ENCODE results near the gene CLN3.

CLN3 gene

GRCh38 chr16:28491970-28492474 lies at the start of gene CLN3:
Gene CLN3, minus strand, starts transcription at chr16:28492074. Its CDS starts 315 bp downstream, at chr16:28491759.
- peak within 1 kb of the TSS; percentile 99 for H3K4me3 ChIP-seq (ENCODE audit: low read length)
- TF ChIP-seq CTCF (IDR thresholded peaks at IDR 0.05; ENCODE audit: insufficient read depth, low read depth, low read length, missing control alignments), result no peak
- peak; percentile 92 for DNase-seq (ENCODE audit: low read depth)

GRCh38 chr16:28540346-28540745 lies 48.5 kb upstream of the CLN3 start:
- TF ChIP-seq CTCF (IDR thresholded peaks at IDR 0.05; ENCODE audit: insufficient read depth, low read depth, low read length, missing control alignments), result no peak
- no peak for DNase-seq (ENCODE audit: low read depth)
- H3K4me3 ChIP-seq (ENCODE audit: low read length), result no peak overlapping the region

- H3K4me3 ChIP-seq (ENCODE audit: low read length), result peak within 1 kb of the TSS; percentile 94
- TF ChIP-seq CTCF (IDR thresholded peaks at IDR 0.05; ENCODE audit: insufficient read depth, low read depth, low read length, missing control alignments), result no peak
- peak; percentile 91 for DNase-seq (ENCODE audit: low read depth)
Measured at GRCh38 chr16:28538733-28539596, 47.1 kb upstream of the CLN3 start, which contains the start of gene NUPR1. Gene NUPR1, minus strand, starts transcription at chr16:28538974. Its CDS starts 67 bp downstream, at chr16:28538907.

GRCh38 chr16:28537964-28538732 lies 46.3 kb upstream of the CLN3 start:
- peak overlapping the region; percentile 94 for H3K4me3 ChIP-seq (ENCODE audit: low read length)
- TF ChIP-seq CTCF (IDR thresholded peaks at IDR 0.05; ENCODE audit: insufficient read depth, low read depth, low read length, missing control alignments), result no peak
- no peak for DNase-seq (ENCODE audit: low read depth)

GRCh38 chr16:28537076-28537475 lies 45.2 kb upstream of the CLN3 start:
- TF ChIP-seq CTCF (IDR thresholded peaks at IDR 0.05; ENCODE audit: insufficient read depth, low read depth, low read length, missing control alignments), result no peak
- peak overlapping the region; percentile 94 for H3K4me3 ChIP-seq (ENCODE audit: low read length)
- peak; percentile 96 for DNase-seq (ENCODE audit: low read depth)

- peak; percentile 64 for DNase-seq (ENCODE audit: low read depth)
- TF ChIP-seq CTCF (IDR thresholded peaks at IDR 0.05; ENCODE audit: insufficient read depth, low read depth, low read length, missing control alignments), result no peak
- no peak overlapping the region for H3K4me3 ChIP-seq (ENCODE audit: low read length)
Measured at GRCh38 chr16:28534542-28535373, 42.9 kb upstream of the CLN3 start.

Data from epithelial cell of esophagus (primary cell).